Heart right ventricle (tissue), 16 donors: Measurements from ENCODE around the gene EML4. TPM values are rescaled to one million over a fixed set of nuclear protein-coding genes. Genes with fewer than 3 reads are reported as not detected.
A peak's percentile ranks its signal among the peaks of the same experiment; 100 is the strongest.

Experiments
- ATAC-seq, 8 donors: fragments of 200-7000 bp; cut with Tn5 transposase; one replicate each; pipeline ENCODE4 v1.9.1; 2020; ENCODE audit warnings: mild to moderate bottlenecking in 8 of 8, moderate library complexity in 8 of 8, moderate number of reproducible peaks in 1 of 8
- DNase-seq, 2 donors: peaks; one replicate each; pipeline ENCODE4 v3.0.0-alpha.2; 2020
- H3K27ac ChIP-seq, 10 donors: fragments of 200-600 bp; sonication (generic) in 2 of 10; one replicate each; pipeline versions ENCODE4 v1.5.0 to v1.8.0; 2020 to 2022; ENCODE audit warnings: mild to moderate bottlenecking in 3 of 10
- H3K27me3 ChIP-seq, 7 donors: fragments of 200-600 bp; one replicate each; pipeline ENCODE4 v1.8.0; 2021 to 2022; ENCODE audit warnings: mild to moderate bottlenecking in 2 of 7
- H3K36me3 ChIP-seq, 9 donors: fragments of 200-600 bp; sonication (generic) in 1 of 9; one replicate each; pipeline versions ENCODE4 v1.5.0 to v1.8.0; 2020 to 2022; ENCODE audit warnings: mild to moderate bottlenecking in 2 of 9
- H3K4me1 ChIP-seq, 9 donors: fragments of 200-600 bp; sonication (generic) in 1 of 9; one replicate each; pipeline versions ENCODE4 v1.5.0 to v1.8.0; 2020 to 2022; ENCODE audit warnings: mild to moderate bottlenecking in 4 of 9
- H3K4me3 ChIP-seq, 10 donors: fragments of 200-600 bp; sonication (generic) in 2 of 10; one replicate each; pipeline versions ENCODE4 v1.5.0 to v1.8.0; 2020 to 2022; ENCODE audit warnings: mild to moderate bottlenecking in 7 of 10, moderate library complexity in 2 of 10
- H3K9me3 ChIP-seq, 11 donors: fragments of 200-600 bp in 10 of 11; sonication (generic) in 2 of 11; one replicate each; pipeline versions ENCODE4 v1.5.0 to v1.8.0; 2013 to 2022; ENCODE audit warnings: mild to moderate bottlenecking in 2 of 11, control low read depth in 1 of 11, moderate library complexity in 1 of 11
- CTCF ChIP-seq, 9 donors: fragments of 200-600 bp; sonication (generic) in 2 of 9; IDR thresholded peaks; one replicate each; pipeline versions ENCODE4 v1.5.0 to v1.8.0; 2021 to 2022; ENCODE audit warnings: antibody characterized with exemption in 9 of 9, mild to moderate bottlenecking in 5 of 9, moderate library complexity in 1 of 9
- WGBS, 2 donors: extraction: QIAGEN DNeasy Blood & Tissue Kit; methylation state at CpG; one replicate each; pipeline ENCODE4 v1.1.7; 2013; ENCODE audit warnings: inconsistent platforms in 1 of 2; 5-methylcytosine and 5-hydroxymethylcytosine counted together
- intact Hi-C, 10 donors: fragments of 100-400 bp; cut with DNase I; formaldehyde crosslinking; loops; one replicate each; pipeline versions ENCODE4 v1.11.1 to v1.14.2; 2022
- polyA plus RNA-seq, 2 donors: library from polyadenylated mRNA; stranded (reverse); fragments of 200-250 nt; gene quantifications; one replicate each; pipeline ENCODE4 v1.2.3, GENCODE V29; 2013
- total RNA-seq, 10 donors: library from RNA; stranded (reverse); fragmentation: NEBNext Ultra II Directional in 3 of 10; extraction: Animal tissue kit (Norgen Biotek cat#: 25700) in 3 of 10; gene quantifications; one replicate each; pipeline versions ENCODE4 v1.2.1 to v1.2.4, GENCODE V29; 2021 to 2023
- donor health status: Arrhythmogenic right ventricular cardiomyopathy.
- donor health status: ischemic (EF 13 %, LVEDD 7.1; RV severe dilation, severe dysfunction).
- donor health status: healthy with polysubstance abuse.
- donor health status: DM: no; HTN: yes; CAD: no.
- donor health status: DM: no; HTN: no; CAD: no.
- donor health status: ischemic (EF 25% LVEDD 6.9; RV normal size, moderate dysfunction).
- donor health status: ischemic (EF 25% LVEDD 5.7; RV mildly dilated, moderate dysfunction).
- donor health status: healthy.
- donor health status: DM: yes; HTN: yes; CAD: no.
- donor health status: Ischemic cardiomyopathy.
- donor health status: ischemic (EF 35%, LVEDD 5.7; RV mildly dilated, moderate dysfunction).
- donor health status: nonischemic (EF 11% LVEDD 7.7; RV severe dilation, severe dysfunction).
- donor health status: DM: yes; HTN: yes; CAD: no.
- donor health status: PGD.
- donor health status: ischemic (EF 29% LVEDD 5.4; RV normal size, mild dysfunction).
- donor health status: nonischemic (EF 23%, LVEDD 6.1; RV moderate dilation, normal function).

Gene EML4
- total and polyA plus RNA-seq, 12 donors = 2.9 to 17.2 (median 5.8) TPM

- 92 to 95% methylated on average over 2 of the region's 2 CpGs for whole genome bisulfite sequencing, 2 donors
- peaks cover 0 to 25% (median 5%) of the 10 kb centered on the region in 9 donors for H3K4me1 ChIP-seq
- DNase-seq (no peak), ATAC-seq (no peak)
- no peaks in the 10 kb centered on the region for H3K9me3 ChIP-seq
- no peaks in the 10 kb centered on the region for H3K36me3 ChIP-seq
- no peak overlapping the region for H3K27ac ChIP-seq
- intact Hi-C loops = no loop called here
- H3K4me3 ChIP-seq = no peak overlapping the region
- no peak for TF ChIP-seq CTCF (IDR thresholded peaks at IDR 0.05)
- H3K27me3 ChIP-seq = no peaks in the 10 kb centered on the region
These were observed 60.8 kb downstream of the EML4 start for GRCh38 chr2:42229949-42230348.

GRCh38 chr2:42230891-42231290 is 61.7 kb downstream of the EML4 start:
- WGBS, 2 donors = 89 to 94% methylated on average over 3 of the region's 3 CpGs
- no peaks in the 10 kb centered on the region for H3K36me3 ChIP-seq
- no peaks in the 10 kb centered on the region for H3K27me3 ChIP-seq
- no peak for TF ChIP-seq CTCF (IDR thresholded peaks at IDR 0.05)
- intact Hi-C loops = no loop called here
- peaks cover 0 to 25% (median 5%) of the 10 kb centered on the region in 9 donors for H3K4me1 ChIP-seq
- no peak for ATAC-seq
- no peaks in the 10 kb centered on the region for H3K9me3 ChIP-seq
- no peak for DNase-seq
- H3K4me3 ChIP-seq = no peak overlapping the region
- H3K27ac ChIP-seq = no peak overlapping the region

GRCh38 chr2:42232024-42232423 is 62.9 kb downstream of the EML4 start:
- Histone ChIP-seq H3K4me3 (no peak overlapping the region), H3K27ac (no peak overlapping the region), H3K4me1 (peaks cover 0 to 23% (median 5%) of the 10 kb centered on the region in 9 donors), H3K9me3 (no peaks in the 10 kb centered on the region), H3K36me3 (no peaks in the 10 kb centered on the region), H3K27me3 (no peaks in the 10 kb centered on the region)
- no peak for TF ChIP-seq CTCF (IDR thresholded peaks at IDR 0.05)
- no peak for ATAC-seq
- intact Hi-C loops = no loop called here
- WGBS, 2 donors = 83 to 97% methylated on average over 1 of the region's 1 CpG
- no peak for DNase-seq

- Histone ChIP-seq H3K9me3 (no peaks in the 10 kb centered on the region), H3K27me3 (no peaks in the 10 kb centered on the region), H3K4me3 (no peak overlapping the region), H3K4me1 (peaks cover 0 to 21% (median 5%) of the 10 kb centered on the region in 9 donors), H3K36me3 (no peaks in the 10 kb centered on the region), H3K27ac (peak overlapping the region in 2 of 10 donors; percentile 20 to 34)
- WGBS, 2 donors = 48 to 52% methylated on average over 5 of the region's 5 CpGs
- no peak for ATAC-seq
- DNase-seq = no peak
- intact Hi-C loops = no loop called here
- no peak for TF ChIP-seq CTCF (IDR thresholded peaks at IDR 0.05)
These were observed 64.9 kb downstream of the EML4 start for GRCh38 chr2:42233976-42234441.
